HG03469 (cell line): ENCODE data around the gene MN1.

ENCODE experiments used
- ATAC-seq: cut with Tn5 transposase; IDR thresholded peaks from one replicate; pipeline ENCODE4 v1.9.1; 2021; ENCODE audit warnings: mild to moderate bottlenecking, moderate library complexity, moderate number of reproducible peaks; ENCODE audit not compliant: unreplicated experiment

The MN1 gene

DNA sequence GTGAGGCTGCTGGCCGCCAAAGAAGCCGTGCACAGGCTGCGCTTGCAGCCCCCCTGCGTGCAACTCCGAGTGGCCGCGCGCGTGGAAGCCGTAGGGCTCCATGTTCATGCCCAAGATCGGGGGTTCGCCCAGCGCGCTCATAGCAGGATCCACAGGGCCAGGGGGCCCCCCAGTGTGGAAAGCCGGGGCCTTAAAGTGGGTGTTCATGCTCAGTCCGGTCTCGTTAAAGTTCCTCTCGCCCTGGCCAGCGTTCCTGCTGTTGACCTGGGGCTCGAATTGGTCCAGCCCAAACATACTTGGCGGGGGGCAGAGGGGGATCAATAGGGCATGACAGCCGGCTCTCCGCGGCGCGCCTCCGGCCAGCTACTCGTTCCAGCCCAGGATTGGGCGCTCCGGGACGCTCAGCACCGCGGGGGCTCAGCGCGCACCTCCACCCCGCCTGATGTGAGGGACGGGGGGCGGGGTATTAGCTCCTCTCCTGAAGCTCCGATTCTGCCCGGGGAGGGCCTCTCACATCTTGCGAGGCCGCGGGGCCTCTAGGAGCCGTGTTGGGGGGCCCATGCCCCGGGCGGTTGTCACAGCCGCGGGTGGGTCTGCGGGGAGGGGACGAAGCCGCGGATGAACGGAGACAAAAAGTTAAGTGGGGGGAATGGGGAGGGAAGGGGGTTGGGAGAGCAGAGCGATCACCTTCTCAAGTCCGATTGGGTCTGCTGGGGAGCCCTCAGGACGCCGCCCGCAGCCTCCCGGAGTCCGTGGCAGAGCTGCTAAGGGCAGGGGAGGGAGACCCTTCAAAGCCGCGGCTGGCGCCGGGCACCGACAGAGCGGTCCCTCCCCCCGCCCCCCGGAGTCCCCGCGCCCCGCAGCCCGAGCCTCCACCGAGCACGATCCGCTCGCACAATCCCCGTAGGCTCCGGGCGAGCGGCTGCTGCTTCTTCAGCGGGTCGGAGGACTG lies 1.0 kb downstream of the MN1 start:
- no peak for ATAC-seq

DNA sequence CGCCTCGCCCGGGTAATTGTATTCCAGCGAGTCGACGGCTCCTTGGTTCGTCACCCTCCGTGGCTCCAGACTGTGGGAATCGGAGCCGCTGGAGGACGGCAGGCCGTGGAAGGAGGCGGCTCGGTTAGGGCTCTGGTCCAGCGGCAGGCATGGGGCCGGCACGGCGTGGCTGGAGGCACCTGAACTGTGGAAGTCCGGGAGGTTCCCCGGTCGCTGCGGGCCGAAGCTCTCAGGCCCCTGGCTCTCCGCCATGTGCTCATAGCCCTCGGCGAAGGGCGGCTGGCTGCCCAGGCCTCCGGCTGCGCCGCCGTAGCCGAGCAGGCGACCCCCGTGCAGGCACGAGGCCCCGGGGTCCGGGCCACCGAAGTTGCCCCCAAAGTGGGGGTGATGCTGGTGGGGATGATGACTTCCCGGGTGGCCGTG lies 1.7 kb downstream of the MN1 start:
- ATAC-seq = no peak

DNA sequence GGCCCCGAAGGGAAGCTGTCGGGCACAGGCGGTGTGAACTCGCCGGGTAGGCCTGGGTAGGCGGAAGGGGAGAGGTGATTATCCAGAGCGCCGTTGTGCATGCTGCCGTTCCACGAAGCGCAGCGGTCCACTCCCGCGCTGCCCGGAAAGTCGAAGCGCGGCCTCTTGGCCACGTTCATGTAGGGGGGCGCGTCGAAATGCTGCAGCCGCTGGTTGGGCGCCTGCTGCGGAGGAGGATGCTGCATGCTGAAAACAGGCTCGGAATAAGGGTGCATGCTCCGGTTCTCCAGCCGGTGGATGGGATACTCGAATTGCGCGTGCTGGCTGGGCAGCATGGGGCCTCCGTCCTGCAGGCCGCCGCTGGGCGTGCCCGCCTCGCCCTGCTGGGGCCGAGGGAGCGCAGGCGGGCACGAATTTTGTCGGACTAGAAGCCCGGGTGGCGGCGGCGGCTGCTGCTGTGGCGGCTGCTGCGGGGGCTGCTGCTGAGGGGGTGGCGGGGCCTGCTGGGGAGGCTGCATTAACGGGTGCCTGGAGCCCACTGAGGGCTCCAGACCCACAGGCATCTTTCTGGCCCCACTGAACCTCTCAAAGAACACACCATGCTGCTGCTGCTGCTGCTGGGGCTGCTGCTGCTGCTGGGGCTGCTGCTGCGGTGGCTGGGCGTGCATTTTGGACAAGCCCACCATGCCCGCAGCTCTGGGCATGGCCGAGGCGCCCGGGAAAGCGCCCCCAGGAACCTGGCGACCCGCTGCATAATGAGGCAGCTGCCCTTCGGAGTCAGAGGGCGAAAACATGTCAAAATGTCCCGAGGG lies 2.3 kb downstream of the MN1 start:
- no peak for ATAC-seq

DNA sequence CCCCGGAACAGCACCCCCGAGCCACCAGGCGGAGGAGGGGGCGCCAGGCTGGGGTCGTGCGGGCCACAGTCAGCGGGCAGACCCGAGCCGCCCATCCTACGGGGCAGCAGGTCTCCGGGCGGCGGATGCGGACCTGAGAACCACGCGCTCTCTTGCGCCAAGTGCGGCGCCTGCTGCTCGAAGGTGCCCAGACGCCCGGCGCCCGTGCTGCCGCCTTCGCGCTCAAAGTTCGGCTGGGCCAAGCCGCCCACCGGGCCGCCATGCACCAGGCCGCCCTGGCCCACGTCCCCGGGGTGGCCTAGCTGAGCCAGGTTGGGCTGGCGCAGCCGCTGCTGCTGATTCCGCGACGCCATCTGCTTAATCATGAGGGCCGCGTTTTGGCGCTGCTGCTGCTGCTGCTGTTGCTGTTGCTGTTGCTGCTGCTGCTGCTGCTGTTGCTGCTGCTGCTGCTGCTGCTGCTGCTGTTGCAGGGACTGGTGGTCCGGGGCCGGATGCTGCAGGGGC lies 3.0 kb downstream of the MN1 start:
- ATAC-seq = no peak

DNA sequence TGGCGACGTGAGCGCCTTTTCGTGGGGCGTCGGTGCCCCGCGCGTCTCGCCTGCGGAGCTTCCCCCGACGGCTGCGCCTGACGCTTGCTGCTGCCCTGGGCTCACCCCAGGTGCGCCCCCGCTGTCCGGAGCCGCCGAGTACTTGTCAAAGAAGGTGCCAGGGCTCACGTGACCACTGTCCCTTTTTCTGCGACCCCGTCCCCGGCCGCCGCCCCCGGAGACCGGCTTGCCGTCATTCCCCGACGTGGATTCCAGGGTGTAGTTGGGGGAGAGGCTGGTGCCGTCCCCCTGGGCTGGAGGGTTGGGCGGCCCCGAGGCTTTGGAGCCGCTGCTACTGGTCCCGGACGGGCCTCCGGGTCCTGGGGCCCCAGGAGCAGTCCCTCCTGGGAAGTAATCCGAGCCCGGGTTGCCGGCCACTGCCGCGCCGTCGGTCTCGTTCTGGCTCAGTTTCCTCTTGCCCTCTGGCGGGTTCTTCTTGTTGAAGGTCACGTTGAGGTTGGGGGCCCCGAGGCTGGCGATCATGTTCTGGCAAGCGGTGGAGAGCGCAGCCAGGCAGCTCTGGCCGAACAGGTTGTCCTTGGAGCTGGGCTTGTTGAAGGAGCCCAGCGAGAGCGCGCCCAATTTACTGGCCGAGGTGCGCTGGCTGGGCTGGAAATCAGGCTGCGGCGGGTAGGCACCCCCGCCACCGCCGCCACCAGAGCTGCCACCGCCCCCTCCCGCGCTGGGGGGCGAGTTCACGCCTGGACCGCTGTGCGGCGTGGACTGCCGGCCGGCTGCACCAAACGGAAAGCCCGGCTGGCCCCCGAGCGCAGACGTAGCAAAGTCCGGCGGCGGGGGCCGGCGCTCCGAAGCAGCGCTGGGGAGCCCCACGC lies 3.8 kb downstream of the MN1 start:
- no peak for ATAC-seq

DNA sequence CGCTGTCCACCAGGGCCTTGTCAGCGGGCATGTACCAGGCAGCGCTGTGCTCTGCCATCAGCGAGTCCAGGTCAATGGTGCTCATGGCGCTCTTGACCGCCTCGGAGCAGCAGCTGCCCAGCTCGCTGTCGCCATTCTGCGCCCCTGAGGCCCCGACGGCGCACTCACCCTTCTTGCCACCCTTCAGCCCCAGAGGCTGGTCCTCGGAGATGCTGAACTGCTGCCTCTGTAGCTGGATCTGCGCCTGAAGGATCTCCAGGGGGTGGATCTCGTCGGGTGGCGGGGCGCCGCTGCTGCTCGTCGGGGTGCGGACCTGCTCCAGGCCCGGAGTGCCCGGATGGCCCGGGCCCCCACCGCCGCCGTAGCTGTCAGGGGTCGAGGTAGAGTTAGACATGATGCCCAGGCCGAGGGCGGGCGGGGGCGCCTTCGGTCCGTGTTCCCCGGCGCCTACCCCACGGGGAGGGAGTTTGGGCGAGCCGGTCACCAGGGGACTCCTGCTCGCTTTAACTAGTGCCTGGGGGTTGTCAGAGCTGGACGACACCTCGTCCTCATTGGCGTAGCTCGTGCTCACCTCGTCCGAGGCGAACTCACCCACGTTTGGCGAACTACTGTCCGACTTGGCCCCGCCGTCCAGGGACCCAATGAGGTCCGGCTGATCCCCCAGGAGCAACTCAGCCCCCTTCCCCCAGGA lies 4.6 kb downstream of the MN1 start:
- ATAC-seq = no peak

DNA sequence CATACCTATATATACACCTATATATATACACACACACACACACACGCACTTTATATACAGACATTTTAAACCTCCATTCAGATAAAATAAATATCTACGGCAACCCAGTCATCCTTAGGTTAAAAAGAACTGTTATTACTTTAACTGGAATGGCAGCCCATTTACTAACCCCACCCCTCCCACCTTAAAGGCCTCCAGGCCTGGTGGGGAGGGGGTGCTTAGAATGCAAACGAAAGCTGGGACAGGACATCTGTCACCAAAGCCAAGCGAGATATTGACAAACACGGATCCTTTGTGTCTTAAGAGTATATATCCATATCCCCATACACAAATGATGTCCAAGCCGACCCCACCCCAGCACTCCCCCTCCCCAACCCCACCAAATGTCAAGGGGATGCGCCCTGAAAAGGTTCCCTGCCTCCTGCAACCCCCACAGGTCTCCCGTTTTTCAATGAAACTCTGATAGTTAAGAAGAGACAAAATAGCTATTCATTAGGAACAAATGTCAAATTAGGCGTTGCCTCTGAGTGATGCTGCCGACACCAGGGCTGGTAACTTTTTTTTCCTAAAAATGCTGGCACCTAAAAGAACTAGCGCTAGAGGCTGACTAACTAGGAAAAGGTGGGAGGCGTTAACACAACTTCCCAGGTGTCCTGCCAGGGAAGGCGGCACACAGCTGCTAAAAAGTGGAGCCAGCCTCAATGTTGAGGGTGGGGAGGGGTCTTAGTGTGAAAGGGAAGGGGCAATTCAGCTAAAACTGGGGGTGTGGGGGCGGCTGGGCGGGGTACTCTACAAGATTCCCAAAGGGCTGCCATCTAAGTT lies 5.6 kb downstream of the MN1 start:
- ATAC-seq = no peak

DNA sequence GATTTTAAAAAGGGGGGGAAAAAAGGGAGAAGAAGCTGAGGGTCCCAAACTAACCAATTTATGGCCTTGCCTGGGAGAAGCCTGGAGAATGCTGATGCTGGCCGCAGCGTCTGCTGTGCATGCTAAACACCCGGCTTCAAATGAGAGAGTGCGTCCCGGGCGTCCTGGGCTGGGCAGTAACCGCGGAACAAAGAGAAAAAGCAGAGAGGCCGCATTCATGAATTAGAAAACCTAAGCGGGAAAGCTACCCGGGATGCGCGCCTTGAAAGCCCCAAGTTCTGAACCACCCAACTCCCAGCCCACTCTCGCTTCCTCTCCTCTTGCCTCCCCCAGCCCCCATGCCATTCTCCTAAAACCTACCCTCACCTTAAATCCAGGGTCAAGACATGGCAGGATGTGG lies 6.5 kb downstream of the MN1 start:
- ATAC-seq = no peak

DNA sequence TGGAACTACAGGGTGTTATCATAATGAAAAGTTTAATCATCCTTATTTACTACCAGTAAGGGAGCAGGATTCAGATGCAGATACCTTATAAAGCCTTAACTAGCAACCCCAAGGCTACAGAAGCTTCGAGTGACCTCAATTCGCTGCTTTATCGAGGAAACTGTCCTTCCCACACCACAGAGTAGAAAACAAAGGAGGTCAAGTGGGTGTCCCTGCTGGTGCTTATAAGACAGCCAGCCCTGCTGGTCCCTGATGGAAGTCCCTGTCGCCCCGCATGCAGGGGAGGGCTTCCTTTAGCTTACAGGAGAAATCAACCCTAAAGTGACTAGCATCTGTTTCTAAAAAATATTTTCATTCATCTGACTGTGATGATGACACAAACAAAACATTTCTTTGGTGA lies 7.3 kb downstream of the MN1 start:
- ATAC-seq = no peak

DNA sequence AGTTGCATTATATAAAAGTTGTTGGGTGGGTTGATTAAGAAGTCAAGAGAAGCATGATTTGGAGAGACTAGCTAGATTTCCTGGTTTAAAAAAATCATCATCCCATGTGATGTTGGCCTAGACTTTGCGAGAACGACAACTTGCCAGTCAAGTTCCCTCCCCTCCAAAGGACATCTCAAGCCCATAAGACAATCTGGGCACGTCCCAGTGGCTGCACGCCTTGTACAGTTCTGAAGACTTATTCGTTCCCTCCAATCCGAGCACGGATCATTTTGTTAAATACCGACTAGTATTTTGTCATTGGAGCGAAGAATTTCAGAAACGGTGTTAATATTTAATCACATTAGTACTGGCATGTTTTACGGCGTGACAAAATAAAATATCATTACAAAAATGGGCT lies 8.0 kb downstream of the MN1 start:
- ATAC-seq = no peak

DNA sequence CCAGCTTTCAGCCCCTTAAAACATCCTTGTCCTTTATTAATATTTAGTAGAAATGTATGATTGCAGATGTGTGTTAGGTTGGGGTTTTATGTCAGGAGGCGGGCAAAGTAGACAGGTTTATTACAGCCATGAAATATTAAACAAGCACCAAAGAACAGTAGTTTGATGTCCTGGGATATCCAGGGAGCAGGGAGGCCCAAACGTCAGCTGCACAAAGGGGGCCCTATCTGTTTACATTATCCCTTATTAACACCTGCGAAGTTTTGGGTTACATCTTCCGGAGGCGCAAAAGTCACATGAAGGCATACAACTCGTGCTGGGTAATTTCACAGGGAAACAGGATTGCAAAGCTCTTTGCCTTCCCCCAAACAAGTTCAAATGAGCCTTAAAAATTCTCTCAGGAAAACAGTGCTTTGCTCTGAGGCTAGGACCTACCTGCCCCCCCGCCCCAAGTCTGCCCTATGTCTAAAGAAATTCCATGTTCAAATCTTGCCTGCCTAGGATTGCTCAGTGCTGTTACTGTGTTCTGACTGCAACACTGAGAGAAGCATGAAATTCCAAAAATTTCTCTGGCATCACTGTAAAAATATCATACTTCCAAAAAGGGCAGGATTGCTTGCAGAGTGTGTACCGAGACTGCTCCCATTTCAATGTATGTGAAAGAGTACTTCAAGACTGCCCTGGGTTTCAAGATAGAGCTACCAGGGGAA lies 8.9 kb downstream of the MN1 start:
- ATAC-seq = no peak

DNA sequence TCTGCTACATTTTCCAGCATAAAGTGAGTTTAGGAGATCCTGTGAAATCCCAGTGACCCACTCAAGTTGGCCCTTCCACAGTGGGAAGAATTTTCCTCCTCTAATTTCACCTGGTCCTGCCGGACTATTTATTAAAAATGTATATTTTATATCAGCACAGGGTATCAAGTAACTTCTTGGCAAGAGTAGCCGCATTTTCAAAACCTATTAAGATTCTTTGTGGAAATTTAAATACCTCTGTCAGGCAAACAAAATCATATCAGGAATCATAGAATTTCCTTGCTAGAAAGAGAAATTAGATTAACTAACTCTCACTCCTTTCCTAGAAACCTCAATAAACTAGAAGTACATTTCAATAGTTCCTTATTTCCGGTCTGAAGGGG lies 9.7 kb downstream of the MN1 start:
- no peak for ATAC-seq

DNA sequence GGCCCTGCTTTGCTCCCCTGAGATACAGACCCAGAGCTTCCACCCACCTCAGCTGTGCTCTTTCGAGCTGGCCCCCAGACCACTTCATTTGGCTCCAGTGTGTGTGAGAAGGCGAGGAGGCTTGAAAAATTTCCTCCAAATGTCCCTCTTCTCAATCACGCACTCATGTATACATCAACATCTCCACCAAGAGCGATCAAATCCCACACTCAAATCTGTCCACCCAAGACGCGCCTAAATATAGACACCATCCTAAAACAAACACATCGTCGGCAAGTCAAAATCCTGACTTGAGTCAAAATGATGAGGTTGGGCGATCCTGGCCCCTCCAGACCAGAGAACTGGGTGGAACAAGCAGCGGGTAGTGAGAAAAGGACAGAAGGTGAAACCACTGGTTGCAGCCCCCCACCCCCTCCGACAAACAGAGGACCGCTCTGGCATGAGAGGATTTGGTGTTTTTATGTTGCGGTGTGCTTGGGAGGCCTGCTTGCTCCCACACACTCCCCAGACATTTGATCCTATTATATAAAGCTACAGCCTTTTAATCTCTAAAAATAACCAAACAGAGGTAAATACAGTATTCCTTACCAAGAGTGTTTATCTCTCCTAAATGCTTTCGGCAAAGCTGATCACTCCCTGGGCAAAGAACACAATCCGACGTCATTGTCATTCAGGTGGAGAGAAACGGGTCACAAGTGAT lies 10.2 kb downstream of the MN1 start:
- no peak for ATAC-seq

DNA sequence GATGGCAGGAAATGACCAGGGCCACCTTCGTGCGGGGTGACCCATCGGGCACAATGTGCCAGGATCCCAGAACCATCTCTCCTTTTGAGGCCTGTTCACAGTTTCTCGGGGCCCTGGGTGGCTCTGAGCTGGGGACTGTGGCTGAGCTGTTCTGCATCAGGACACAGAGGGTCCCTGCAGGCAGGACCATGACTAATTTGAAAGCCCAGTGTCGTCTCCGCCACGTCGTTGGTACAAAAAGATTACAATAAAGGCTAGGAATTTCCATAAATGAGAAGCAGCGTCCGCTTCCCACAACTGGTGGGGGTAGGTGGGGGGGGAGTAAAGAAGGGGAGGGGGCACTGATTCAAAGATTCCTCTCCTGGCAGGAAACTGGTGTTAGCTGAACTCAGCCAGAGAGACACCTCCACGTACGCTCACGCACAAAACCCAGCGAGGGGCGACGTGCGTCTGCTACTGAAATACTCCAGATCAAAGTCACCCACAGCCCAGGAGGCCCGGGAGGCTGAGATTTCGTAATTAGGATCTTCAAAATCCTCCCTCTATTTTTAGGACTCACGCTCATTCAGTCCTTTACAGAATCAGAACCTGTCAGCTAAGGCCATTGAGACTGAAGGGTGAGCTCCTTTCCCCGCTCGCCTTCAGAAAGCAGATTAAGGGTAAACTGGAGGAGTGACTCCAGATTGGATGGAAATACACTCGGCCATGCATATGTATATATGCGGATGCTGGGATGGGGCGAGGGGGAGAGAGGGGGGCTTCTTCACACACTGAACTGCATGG lies 11.0 kb downstream of the MN1 start:
- ATAC-seq = no peak

DNA sequence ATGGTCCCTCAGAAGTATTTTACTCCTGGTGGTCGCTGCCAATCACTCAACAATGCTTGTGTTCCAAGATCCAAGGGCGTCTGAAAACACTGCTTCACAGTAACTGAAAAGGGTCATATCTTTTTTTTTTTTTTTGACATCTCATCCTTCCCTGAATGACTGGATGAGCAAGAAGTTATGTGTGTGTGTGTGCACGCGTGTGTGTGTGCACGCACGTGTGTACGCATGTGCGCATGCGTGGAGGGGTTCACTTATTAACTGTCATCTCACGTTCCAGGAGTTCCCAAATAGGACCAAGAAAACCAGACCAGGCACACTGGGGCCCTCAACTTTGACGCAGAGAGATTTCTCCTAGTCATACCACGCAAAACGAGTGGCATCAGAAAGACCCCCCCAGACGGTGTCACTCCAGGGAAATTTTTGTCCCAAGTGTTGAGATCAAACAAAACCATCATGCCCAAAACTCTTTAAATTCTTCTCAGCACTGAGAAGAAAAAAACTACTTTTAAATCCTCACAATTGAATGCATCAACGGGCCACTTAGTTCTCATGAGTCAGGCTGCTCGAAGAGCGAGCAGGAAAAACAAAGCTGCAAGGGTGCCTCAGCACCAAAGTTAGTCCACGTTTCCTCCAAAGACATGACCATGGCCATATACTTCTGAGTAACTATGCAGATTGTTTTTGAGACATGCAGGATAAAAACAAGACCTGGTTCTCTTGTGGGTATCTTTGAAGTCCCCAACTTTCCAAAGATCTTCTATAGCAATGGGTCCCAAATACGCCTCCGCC lies 12.9 kb downstream of the MN1 start:
- ATAC-seq = no peak

DNA sequence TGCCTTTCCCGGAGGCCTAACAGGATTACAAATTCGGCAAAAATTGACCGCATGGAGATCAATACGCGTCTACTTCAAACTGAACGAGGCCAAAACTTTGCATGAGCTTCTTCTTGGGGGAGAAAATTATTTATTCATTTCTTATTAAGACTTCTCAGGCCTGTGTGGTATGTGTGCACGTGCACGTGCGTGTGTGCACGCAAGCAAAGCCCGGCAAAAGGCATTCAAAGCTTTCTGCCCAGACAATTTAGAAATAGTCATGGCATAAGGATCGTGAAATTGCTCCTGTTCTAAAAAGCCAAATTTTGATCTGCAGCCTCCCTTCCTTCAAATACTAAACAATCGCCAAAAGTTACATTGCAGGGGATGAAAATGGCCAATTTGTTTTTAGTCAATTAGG lies 14.6 kb downstream of the MN1 start:
- ATAC-seq = no peak
